Fibroblast of peridontal ligament (primary cell): ENCODE measurements around the gene RMND5A.
A peak's percentile ranks its signal among the peaks of the same experiment; 100 is the strongest.

Experiments used
- DNase-seq: peaks from one replicate; pipeline ENCODE4 v3.0.0-alpha.2; 2010; ENCODE audit errors: extremely low read depth

Gene RMND5A

GRCh38 chr2:86791573-86791972 is 71.5 kb downstream of the RMND5A start:
- no peak for DNase-seq

GRCh38 chr2:86793752-86794151 is 73.7 kb downstream of the RMND5A start:
- DNase-seq, result no peak

- DNase-seq, result no peak
Observed at GRCh38 chr2:86794861-86795260, 74.8 kb downstream of the RMND5A start.

- no peak for DNase-seq
Observed at GRCh38 chr2:86800856-86801567, 80.9 kb downstream of the RMND5A start.

GRCh38 chr2:86806059-86806857 is 86.2 kb downstream of the RMND5A start:
- no peak for DNase-seq

GRCh38 chr2:86807133-86807467 is 87.0 kb downstream of the RMND5A start:
- no peak for DNase-seq

GRCh38 chr2:86807468-86808275 is 87.6 kb downstream of the RMND5A start:
- DNase-seq, result no peak

- DNase-seq, result peak; percentile 65
Observed at GRCh38 chr2:86808315-86809161, 88.4 kb downstream of the RMND5A start.

- DNase-seq, result no peak
Observed at GRCh38 chr2:86809481-86810121, 89.5 kb downstream of the RMND5A start.

- no peak for DNase-seq
Observed at GRCh38 chr2:86815611-86816010, 95.5 kb downstream of the RMND5A start.

GRCh38 chr2:86818114-86818801 is 98.2 kb downstream of the RMND5A start:
- DNase-seq, result no peak

GRCh38 chr2:86818957-86819356 is 98.9 kb downstream of the RMND5A start:
- DNase-seq, result no peak

GRCh38 chr2:86821306-86821705 is 101.2 kb downstream of the RMND5A start:
- no peak for DNase-seq

GRCh38 chr2:86821842-86822241 is 101.8 kb downstream of the RMND5A start:
- no peak for DNase-seq

- no peak for DNase-seq
Observed at GRCh38 chr2:86822668-86823345, 102.7 kb downstream of the RMND5A start.

- no peak for DNase-seq
Observed at GRCh38 chr2:86825036-86825692, 105.1 kb downstream of the RMND5A start.

GRCh38 chr2:86825693-86826381 is 105.7 kb downstream of the RMND5A start:
- DNase-seq, result no peak

GRCh38 chr2:86826951-86827350 is 106.9 kb downstream of the RMND5A start:
- DNase-seq, result no peak
